NOMO-1 (cell line): ENCODE measurements around the gene PPP2R3A.

Experiments
- DNase-seq, 2 experiments: peaks; one replicate each; lab custom pipeline; 2025; ENCODE audit not compliant: unreplicated experiment in 2 of 2; lab: John Stamatoyannopoulos, UW

PPP2R3A gene

DNA sequence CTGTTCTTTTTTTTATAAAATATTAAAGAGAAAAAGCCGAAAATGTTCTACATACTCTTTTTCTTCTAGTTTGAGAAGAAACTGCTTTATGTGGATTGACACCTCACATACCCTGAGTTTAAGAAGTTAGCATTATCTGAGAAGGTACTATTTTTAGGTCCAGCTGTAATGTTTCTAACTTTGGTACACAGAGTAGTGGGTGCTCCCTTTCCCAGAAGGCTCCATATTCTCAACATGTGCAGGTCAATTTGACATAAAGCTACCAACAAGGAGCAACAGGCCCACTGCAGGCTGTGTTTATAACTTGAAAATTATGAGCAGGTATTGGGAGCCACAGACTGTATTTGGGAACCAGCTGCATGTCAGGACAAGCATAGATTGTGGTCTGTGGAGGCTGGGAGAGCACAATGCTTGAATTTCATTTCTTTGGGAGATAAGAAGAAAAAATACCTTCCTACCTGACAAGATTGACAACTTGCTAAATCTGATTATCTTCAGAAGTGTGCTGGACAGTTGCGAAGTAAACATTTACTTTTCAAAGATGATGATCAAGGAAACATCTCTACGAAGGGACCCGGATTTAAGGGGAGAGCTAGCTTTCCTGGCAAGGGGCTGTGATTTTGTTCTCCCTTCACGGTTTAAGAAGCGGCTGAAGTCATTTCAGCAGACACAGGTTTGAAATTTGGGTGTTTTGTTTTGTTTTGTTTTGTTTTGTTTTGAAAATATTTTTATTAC, 57.2 kb downstream of the PPP2R3A start:
- no peak for DNase-seq

DNA sequence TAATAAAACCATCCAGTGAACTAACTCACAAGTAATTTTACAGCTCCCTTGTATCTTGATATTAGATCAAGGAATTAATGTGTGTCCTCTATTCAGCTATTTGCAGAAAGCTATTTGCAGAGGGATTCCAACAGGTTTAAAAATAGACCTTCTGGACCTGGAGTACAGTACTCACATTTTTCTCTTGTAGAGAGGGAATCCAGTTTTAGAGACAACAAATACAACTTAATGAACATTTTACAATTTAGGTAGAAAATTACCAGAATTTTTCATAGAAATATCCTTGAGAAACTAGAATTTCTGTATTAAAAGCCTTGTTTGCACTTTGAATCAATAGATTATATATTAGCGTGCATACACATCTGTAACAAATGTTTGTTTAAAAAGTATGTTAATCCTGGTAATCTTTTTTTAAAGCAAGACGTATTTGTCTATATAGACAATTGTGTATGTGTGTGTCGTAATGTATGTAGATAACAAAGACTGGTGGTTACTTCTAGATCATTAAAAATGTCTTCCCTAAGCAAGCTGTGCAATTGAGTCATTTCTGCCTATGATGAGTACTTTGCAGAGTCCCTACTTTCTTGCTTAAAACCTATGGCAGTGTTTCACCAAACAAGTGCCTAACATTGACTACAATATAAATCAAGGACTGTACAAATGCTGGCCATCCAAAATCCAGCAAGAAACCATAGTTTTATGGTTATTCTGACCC, 57.9 kb downstream of the PPP2R3A start:
- no peak for DNase-seq

DNA sequence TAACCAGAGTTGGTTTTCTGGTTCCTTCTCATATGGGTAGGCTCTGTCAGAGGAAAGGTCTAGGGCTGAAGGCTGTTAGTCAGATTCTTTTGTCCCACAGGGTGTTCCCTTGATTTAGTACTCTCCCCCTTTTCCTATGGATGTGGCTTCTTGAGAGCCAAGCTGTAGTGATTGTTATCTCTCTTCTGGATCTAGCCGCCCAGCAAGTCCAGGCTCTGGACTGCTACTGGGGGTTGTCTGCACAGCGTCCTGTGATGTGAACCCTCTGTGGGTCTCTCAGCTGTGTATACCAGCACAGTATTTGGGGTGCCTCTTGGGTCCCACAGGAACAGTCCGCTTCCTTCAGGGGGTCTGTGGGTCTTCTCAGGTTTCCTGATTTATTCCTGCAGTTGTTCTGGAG, 70.8 kb downstream of the PPP2R3A start:
- no peak for DNase-seq

DNA sequence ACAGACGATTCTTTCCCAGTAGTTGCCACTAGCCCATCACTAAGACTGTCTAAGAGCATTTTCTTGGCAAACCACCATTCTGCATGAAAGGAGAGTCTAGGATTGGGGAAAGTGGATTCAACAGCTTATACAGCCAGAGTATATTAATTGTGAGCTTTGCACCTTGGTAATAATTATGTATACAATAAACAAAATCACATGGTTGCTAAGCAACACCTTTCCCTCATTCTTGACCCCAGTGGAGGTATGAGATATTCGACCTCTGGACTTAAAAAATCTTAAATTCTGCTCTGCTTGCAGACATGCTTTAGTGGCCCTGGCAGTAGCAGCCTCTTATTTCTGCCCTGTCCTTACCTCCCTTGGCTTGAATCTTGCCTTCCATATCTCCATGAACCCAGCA, 73.1 kb downstream of the PPP2R3A start:
- no peak for DNase-seq

DNA sequence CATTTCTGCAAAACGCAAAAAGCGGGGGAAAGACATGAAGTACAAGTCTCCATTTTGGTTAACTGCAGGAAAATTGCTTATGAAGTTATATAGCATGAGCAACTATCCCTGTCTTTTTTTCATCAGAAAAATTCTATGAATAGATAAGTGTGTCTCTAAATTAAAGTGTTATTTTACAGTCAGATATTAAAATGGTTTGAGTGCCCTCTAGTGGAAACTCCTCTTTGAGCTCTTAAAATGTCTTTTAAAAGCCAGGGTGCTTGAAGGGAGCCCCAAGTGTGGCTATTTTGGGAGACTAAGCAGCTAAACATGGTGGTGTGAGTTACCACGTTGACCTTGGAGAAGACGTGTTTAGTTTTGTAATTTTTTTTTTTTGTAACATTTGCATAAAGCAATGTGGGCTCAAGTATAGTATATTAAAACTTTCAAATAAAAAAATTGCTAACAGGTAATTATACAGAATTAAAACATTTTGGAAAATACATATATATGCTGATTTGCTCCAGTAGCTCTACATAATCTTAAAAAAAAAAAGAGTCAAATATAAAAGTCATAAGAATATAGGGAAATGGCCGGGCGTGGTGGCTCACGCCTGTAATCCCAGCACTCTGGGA, 77.2 kb downstream of the PPP2R3A start:
- peak; percentile 7 to 63 for DNase-seq

GRCh38 chr3:136044980-136045745, 79.6 kb downstream of the PPP2R3A start:
- DNase-seq, result no peak

GRCh38 chr3:136048068-136048467, 82.5 kb downstream of the PPP2R3A start:
- no peak for DNase-seq

- DNase-seq, result no peak
Measured at GRCh38 chr3:136050250-136050649, 84.7 kb downstream of the PPP2R3A start.

GRCh38 chr3:136055491-136055890, 90.0 kb downstream of the PPP2R3A start:
- DNase-seq, result no peak

DNA sequence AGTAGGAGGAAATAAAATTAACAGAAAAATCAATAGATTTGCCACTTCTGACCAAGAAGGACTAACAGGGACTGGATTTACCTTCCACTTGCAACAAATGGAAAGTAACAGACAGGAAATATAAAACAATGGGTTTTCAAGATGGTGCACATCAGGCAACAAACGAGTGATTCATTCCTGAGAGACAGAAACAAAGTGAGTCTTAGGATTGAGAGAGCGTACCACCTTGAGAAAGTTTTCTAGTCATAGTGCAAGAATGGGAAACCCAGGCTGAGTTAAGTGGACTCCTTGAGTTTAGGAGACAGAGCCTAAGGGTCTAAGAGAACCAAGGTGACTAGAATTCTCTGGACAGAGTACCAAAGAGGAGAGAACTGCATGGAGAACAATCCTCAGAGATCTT, 101.7 kb downstream of the PPP2R3A start:
- no peak for DNase-seq

- DNase-seq, result no peak
Measured at GRCh38 chr3:136068708-136069107, 103.2 kb downstream of the PPP2R3A start.

- DNase-seq, result no peak
Measured at GRCh38 chr3:136069933-136070332, 104.4 kb downstream of the PPP2R3A start.

GRCh38 chr3:136070334-136070733, 104.8 kb downstream of the PPP2R3A start:
- no peak for DNase-seq

- DNase-seq, result peak in 1 of 2 experiments; percentile 3
Measured at GRCh38 chr3:136070953-136071949, 105.7 kb downstream of the PPP2R3A start.

- no peak for DNase-seq
Measured at GRCh38 chr3:136074546-136075170, 109.1 kb downstream of the PPP2R3A start.

DNA sequence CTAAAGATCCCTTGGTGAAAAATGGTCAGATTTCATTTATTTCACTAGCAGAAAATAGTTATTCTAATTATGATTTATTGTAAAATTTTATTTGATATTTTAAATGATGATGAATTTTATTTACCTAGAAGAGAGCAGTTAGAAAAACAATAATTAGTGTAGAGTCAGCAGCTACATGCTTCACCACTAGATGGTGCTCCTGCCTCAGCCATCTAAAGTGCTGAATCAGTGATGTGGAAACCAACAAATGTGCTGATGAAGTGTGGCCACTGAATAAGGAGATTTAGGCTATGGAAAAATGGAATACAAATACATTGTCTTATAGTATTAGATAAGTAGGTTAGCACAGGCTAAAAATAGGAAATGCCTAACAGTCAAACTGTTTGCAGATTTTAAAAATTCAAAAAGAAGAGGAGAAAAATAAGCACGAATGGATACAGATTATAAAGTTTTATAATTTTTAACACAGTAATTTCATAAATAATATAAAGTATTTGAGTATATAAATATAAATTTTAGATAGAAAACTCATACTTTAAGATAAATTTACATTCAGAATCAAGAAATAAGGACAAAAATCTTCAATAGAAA, 109.8 kb downstream of the PPP2R3A start:
- DNase-seq, result peak; percentile 63 to 85

GRCh38 chr3:136075811-136076210, 110.3 kb downstream of the PPP2R3A start:
- peak; percentile 85 to 88 for DNase-seq

DNA sequence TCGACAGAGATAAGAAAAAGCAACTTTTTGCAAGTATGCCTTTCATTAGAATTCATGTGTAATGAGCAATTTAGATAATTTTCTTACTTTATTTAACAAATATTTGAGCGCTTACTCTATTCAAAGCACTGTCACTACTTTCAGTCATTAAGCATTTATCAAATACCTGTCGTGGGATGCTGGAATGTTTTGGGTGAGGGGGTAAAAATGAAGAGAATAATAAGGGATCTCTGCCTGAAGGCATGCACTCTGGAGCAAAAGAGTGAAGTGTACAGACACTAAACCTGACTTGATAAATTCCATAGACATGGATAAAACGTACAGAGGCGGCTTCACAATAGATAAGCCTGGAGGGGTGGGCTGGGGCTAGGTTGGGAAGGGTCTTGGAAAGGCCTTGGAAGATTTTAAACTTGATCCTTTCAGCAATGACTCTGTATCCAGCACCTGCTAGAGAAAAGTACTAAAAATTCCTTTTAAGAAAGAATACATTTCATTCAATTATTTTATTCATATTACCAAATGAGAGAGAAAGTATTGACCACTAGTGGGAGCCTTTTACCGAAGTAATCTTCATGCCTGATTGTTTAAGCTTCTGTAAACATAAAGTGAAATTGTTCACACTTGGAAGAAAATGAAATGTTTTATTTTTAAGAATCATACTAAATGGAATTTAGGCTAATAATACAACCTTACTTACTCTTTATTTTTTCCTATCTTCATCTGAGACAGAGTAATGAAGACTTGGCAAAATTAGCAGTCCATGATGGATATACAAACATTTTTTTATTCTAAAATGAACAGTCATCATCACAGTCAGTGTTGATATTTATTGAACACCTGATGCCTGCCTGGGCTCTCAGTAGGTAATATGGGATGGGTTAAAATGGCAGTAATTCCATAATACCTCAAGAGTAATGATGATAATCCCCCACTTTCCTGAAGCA, 113.2 kb downstream of the PPP2R3A start:
- peak in 1 of 2 experiments; percentile 49 for DNase-seq
